Bronchial epithelial cell (primary cell): Measurements from ENCODE around the gene HERC4. TPM values are rescaled to one million over a fixed set of nuclear protein-coding genes. Genes with fewer than 3 reads are reported as not detected.
"Not testable (repeated sequence)": the region's sequence is repeated elsewhere in the genome, so short reads cannot be mapped to it uniquely, and the experiment has no call there.

Experiments
- DNase-seq: peaks from one replicate; pipeline ENCODE4 v3.0.0-alpha.2; 2010; ENCODE audit warnings: low read depth
- FAIRE-seq: peaks from 2 replicates; lab custom pipeline; 2011; peaks lifted over from hg19 to GRCh38; lab: Jason Lieb, UNC
- H3K27me3 ChIP-seq: 2 replicates; pipeline ENCODE4 v1.5.1; 2011; ENCODE audit warnings: low read length; ENCODE audit not compliant: control insufficient read depth, insufficient read depth
- H3K36me3 ChIP-seq: 2 replicates; pipeline ENCODE4 v1.5.1; 2011; ENCODE audit warnings: low read length; ENCODE audit not compliant: control insufficient read depth, insufficient read depth
- H3K4me3 ChIP-seq: 2 replicates; pipeline ENCODE4 v1.5.1; 2011; ENCODE audit warnings: mild to moderate bottlenecking, low read depth, low read length, control low read depth
- total RNA-seq: library from RNA; depleted of rRNA; stranded (reverse); fragments of >200 nt; gene quantifications from 2 replicates; pipeline ENCODE4 v1.2.1, GENCODE V29; 2014
- TF ChIP-seq, protein P1 (sequence below): IDR thresholded peaks from 2 replicates; pipeline ENCODE4 v1.5.1; 2011; ENCODE audit warnings: mild to moderate bottlenecking, moderate library complexity, low read length, control low read depth, inconsistent platforms; ENCODE audit not compliant: insufficient read depth, severe bottlenecking

The HERC4 gene
- total RNA-seq, 1 donor from 2014 or later = 37.9 TPM

DNA sequence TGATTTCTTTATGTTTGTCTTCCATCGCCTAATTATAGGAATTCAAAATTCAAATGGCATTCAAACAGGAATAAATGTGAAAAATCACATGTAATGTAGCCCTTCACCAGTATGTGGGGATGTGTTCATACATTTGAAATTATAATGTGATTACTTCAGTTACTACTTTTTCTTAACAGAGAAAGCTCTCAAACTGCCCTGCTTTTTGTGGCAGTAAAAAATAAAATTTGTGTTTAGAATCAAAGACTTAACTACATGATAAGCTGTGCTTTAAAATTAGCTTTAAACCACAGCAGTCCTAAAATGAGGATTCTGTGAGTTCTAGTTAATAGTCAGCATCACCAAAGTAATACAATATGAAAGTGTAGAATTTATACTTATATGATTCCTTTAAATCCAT is 7.8 kb upstream of the HERC4 start:
- H3K4me3 ChIP-seq = no peak overlapping the region
- H3K27me3 ChIP-seq = no peaks in the 10 kb centered on the region
- H3K36me3 ChIP-seq = no peaks in the 10 kb centered on the region
- no peak for FAIRE-seq
- DNase-seq = peak; percentile 35
- TF ChIP-seq, protein P1, sequence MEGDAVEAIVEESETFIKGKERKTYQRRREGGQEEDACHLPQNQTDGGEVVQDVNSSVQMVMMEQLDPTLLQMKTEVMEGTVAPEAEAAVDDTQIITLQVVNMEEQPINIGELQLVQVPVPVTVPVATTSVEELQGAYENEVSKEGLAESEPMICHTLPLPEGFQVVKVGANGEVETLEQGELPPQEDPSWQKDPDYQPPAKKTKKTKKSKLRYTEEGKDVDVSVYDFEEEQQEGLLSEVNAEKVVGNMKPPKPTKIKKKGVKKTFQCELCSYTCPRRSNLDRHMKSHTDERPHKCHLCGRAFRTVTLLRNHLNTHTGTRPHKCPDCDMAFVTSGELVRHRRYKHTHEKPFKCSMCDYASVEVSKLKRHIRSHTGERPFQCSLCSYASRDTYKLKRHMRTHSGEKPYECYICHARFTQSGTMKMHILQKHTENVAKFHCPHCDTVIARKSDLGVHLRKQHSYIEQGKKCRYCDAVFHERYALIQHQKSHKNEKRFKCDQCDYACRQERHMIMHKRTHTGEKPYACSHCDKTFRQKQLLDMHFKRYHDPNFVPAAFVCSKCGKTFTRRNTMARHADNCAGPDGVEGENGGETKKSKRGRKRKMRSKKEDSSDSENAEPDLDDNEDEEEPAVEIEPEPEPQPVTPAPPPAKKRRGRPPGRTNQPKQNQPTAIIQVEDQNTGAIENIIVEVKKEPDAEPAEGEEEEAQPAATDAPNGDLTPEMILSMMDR = no peak

DNA sequence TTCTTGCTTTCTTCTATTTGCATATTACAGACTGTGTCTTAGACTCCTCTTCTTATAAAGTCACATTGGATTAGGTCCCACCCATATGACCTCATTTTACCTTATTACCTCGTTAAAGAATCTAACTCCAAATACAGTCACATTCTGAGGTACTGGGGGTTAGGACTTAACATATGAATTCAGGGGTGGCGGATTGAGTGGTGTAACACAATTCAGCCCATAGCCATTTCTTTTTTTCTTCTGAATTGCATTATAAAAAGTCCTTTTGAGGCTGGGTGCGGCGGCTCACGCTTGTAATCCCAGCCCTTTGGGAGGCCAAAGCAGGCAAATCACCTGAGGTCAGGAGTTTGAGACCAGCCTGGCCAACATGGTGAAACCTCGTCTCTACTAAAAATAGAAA is 6.8 kb upstream of the HERC4 start:
- no peaks in the 10 kb centered on the region for H3K27me3 ChIP-seq
- TF ChIP-seq, protein P1 = no peak
- no peak for FAIRE-seq
- no peak for DNase-seq
- H3K36me3 ChIP-seq = no peaks in the 10 kb centered on the region
- no peak overlapping the region for H3K4me3 ChIP-seq

DNA sequence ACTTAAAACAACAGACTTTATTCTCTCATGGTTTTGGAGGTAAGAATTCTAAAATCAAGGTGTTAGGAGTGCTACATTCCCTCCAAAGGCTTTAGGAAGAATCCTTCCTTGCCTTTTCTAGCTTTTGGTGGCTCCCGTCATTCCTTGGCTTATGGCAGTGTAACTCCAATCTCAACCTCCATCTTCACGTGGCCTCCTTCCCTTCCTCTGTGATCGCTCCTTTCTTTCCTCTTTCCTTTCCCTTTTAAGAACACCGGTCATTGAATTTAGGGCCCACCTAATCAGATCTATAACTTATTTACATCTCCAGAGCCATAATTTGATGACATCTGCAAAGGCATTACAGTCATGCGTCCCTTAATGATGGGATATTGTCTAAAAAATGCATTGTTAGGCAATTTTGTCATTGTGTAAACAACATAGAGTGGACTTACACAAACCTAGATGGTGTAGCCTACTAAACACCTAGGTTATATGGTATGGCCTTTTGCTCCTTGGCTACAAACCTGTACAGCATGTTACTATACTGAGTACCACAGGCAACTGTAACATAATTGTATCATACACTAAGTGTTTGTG is 5.9 kb upstream of the HERC4 start:
- TF ChIP-seq, protein P1 = no peak
- H3K36me3 ChIP-seq = no peaks in the 10 kb centered on the region
- FAIRE-seq = no peak

DNA sequence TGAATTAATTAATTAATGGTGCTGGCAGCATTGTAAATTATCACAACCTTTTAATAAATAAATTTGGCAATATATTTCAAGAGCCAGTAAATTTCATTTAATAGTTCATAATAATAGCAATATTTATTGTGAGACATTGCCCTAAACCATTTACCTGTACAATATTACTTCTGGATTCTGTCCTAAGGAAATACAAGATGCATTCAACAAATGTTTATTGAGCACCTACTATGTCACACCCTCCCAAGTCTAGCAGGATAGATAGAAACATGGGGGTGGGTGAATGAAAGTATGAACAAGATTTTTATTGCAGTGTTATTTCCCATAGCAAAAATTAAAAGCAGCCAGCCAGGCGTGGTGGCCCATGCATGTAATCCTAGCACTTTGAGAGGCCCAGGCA is 4.4 kb upstream of the HERC4 start:
- H3K4me3 ChIP-seq = no peak overlapping the region
- TF ChIP-seq, protein P1 = no peak
- DNase-seq = no peak
- H3K27me3 ChIP-seq = no peaks in the 10 kb centered on the region
- no peak for FAIRE-seq
- H3K36me3 ChIP-seq = no peaks in the 10 kb centered on the region

More for the DNA sequence above, 5.9 kb upstream of the HERC4 start:
- Histone ChIP-seq H3K4me3 (no peak overlapping the region), H3K27me3 (no peaks in the 10 kb centered on the region)
- DNase-seq = no peak

DNA sequence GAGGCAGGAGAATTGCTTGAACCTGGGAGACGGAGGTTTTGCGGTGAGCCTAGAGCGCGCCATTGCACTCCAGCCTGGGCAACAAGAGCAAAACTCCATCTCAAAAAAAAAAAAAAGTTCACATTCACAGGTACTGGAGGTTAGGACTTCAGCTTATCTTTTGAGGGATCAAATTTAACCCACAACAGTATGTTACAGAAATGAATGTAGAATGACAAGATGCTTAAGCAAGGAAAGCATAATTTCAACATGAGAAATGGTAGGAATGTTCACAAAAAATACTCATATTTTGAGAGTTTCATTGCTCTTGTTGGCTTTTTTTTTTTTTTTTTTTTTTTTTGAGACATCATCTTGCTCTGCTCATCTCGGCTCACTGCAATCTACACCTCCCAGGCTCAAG is 1.9 kb upstream of the HERC4 start:
- H3K36me3 ChIP-seq = no peaks in the 10 kb centered on the region
- H3K27me3 ChIP-seq = no peaks in the 10 kb centered on the region
- no peak for DNase-seq
- no peak overlapping the region for H3K4me3 ChIP-seq
- FAIRE-seq = no peak
- TF ChIP-seq, protein P1 = no peak

DNA sequence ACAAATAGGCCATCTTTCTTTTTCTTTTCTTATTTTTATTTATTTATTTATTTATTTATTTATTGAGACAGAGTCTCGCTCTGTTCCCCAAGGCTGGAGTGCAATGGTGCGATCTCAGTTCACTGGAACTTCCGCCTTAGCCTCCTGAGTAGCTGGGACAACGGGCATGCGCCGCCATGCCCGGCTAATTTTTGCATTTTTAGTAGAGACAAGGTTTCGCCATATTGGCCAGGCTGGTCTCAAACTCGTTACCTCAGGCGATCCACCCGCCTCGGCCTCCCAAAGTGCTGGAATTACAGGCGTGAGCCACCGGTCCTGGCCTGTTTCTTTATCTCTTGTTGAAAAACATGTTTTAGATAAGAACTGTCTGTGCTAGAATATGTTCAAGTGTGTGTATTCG is 998 bp upstream of the HERC4 start:
- not testable (repeated sequence) for H3K36me3 ChIP-seq, FAIRE-seq, H3K4me3 ChIP-seq, H3K27me3 ChIP-seq, DNase-seq
